AG04450 (cell line): ENCODE results near the gene SMDT1. TPM values are rescaled to one million over a fixed set of nuclear protein-coding genes. Genes with fewer than 3 reads are reported as not detected.

Source experiments
- CTCF ChIA-PET: fragments of 300-600, 350-600 bp; formaldehyde crosslinking; extraction: SDS; loops from one replicate; lab custom pipeline; 2022; ENCODE audit warnings: antibody characterized with exemption, inconsistent platforms; lab: Charles Lee
- POLR2A ChIA-PET: fragments of 350-600 bp; formaldehyde crosslinking; extraction: SDS; loops from one replicate; lab custom pipeline; 2021; ENCODE audit warnings: antibody characterized with exemption, inconsistent platforms; lab: Yijun Ruan, JAX
- DNase-seq: peaks from one replicate; pipeline ENCODE4 v3.0.0-alpha.2; 2011; ENCODE audit warnings: low read depth, low spot score
- H3K27ac ChIP-seq: one replicate; pipeline ENCODE4 v1.5.1; 2012; ENCODE audit warnings: low read depth, low read length, control low read depth
- H3K27me3 ChIP-seq: one replicate; pipeline ENCODE4 v1.6.0; 2012; ENCODE audit warnings: low read length; ENCODE audit not compliant: control insufficient read depth, insufficient read depth
- H3K4me3 ChIP-seq: 2 replicates; pipeline ENCODE4 v1.5.1; 2011; ENCODE audit warnings: mild to moderate bottlenecking, low read depth, low read length, control low read depth
- H3K9me3 ChIP-seq: 2 replicates; pipeline ENCODE4 v1.5.1; 2012; ENCODE audit warnings: low read length; ENCODE audit not compliant: control insufficient read depth, insufficient read depth
- CTCF ChIP-seq: IDR thresholded peaks from 2 replicates; pipeline ENCODE4 v1.5.1; 2011; ENCODE audit warnings: low read depth, low read length, control low read depth, inconsistent platforms
- polyA plus RNA-seq: library from polyadenylated mRNA; depleted of rRNA; stranded (reverse); fragments of >200 nt; gene quantifications from 2 replicates; pipeline ENCODE4 v1.2.3, GENCODE V29; 2011

SMDT1 gene
- polyA plus RNA-seq, 1 experiment = 28.9 TPM

GRCh38 chr22:42080287-42080686 is 787 bp downstream of the SMDT1 start:
- H3K27me3 ChIP-seq = no peaks in the 10 kb centered on the region
- peaks cover 7% of the 10 kb centered on the region for H3K9me3 ChIP-seq
- ChIA-PET POLR2A (interaction anchor here (0.5 to 2.3 kb wide), 3 partner anchors 10 to 447 kb away, joined by 3 to 18 read pairs (median 4); partner anchors contain the start of genes NDUFA6 and WBP2NL), CTCF (interaction anchor here (0.9 kb wide), 1 partner anchor 11 kb away, joined by 4 read pairs; no protein-coding TSS in a partner anchor)
- no peak for DNase-seq
- no peak for TF ChIP-seq CTCF
- H3K27ac ChIP-seq = no peak overlapping the region
- peak overlapping the region; percentile 93 for H3K4me3 ChIP-seq

GRCh38 chr22:42083119-42083518 is 3.6 kb downstream of the SMDT1 start:
- H3K9me3 ChIP-seq = no peaks in the 10 kb centered on the region
- ChIA-PET POLR2A (interaction anchor here (0.6 kb wide), 1 partner anchor 171 kb away, joined by 11 read pairs; no protein-coding TSS in a partner anchor), CTCF (no interaction called here)
- no peaks in the 10 kb centered on the region for H3K27me3 ChIP-seq
- H3K4me3 ChIP-seq = no peak overlapping the region
- no peak for DNase-seq
- no peak for TF ChIP-seq CTCF
- H3K27ac ChIP-seq = no peak overlapping the region

GRCh38 chr22:42084874-42085273 is 5.4 kb downstream of the SMDT1 start:
- CTCF ChIA-PET = no interaction called here

GRCh38 chr22:42086051-42086450 is 6.6 kb downstream of the SMDT1 start:
- POLR2A ChIA-PET = no interaction called here

More at GRCh38 chr22:42084874-42085273, 5.4 kb downstream of the SMDT1 start:
- Histone ChIP-seq H3K9me3 (peaks cover 3% of the 10 kb centered on the region), H3K4me3 (no peak overlapping the region), H3K27ac (no peak overlapping the region), H3K27me3 (no peaks in the 10 kb centered on the region)
- POLR2A ChIA-PET = no interaction called here
- DNase-seq = no peak
- no peak for TF ChIP-seq CTCF

More at GRCh38 chr22:42086051-42086450, 6.6 kb downstream of the SMDT1 start:
- no peak overlapping the region for H3K4me3 ChIP-seq
- peaks cover 8% of the 10 kb centered on the region for H3K9me3 ChIP-seq
- TF ChIP-seq CTCF = no peak
- H3K27ac ChIP-seq = no peak overlapping the region
- DNase-seq = no peak
- no peaks in the 10 kb centered on the region for H3K27me3 ChIP-seq
- CTCF ChIA-PET = no interaction called here
